ENCODE results near the gene SMARCA2.

SMARCA2 gene

GRCh38 chr9:2234371-2234893 lies 219.3 kb downstream of the SMARCA2 start:
- Histone ChIP-seq H3K4me3 (ENCODE audit: low read depth, low read length) (no peak overlapping the region), H3K4me1 (ENCODE audit: control insufficient read depth, insufficient read depth, low read length) (no peaks in the 10 kb centered on the region), H3K27me3 (ENCODE audit: control insufficient read depth, insufficient read depth, low read length) (no peaks in the 10 kb centered on the region), H3K9ac (ENCODE audit: low read depth, low read length) (no peak overlapping the region), H3K27ac (ENCODE audit: low read depth, low read length) (no peak overlapping the region), H3K36me3 (ENCODE audit: control insufficient read depth, insufficient read depth, low read length) (no peaks in the 10 kb centered on the region), H3K9me3 (ENCODE audit: control insufficient read depth, insufficient read depth, low read length) (0 out of 2 replicates have a peak, but pooled peaks cover 3% of the 10 kb centered on the region)

DNA sequence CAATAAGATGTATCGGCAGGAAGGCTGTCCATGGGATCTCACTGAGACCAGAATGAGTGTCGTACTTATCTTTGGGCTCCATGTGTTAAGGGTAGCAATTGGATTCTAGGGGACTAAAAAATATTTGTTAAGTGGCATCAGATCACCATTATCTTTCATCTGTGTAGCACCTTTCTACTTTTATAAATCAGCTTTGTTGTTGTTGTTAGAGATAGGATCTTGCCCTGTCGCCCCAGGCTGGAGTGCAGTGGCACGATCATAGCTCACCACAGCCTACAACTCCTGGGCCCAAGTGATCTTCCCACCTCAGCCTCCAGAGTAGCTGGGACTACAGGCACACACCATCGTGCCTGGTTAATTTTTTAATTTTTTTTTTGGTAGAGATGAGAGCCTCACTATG lies 220.5 kb downstream of the SMARCA2 start:
- no peak overlapping the region for H3K27ac ChIP-seq (ENCODE audit: low read depth, low read length)
- H3K9me3 ChIP-seq (ENCODE audit: control insufficient read depth, insufficient read depth, low read length) = no peaks in the 10 kb centered on the region
- no peaks in the 10 kb centered on the region for H3K4me1 ChIP-seq (ENCODE audit: control insufficient read depth, insufficient read depth, low read length)
- H3K36me3 ChIP-seq (ENCODE audit: control insufficient read depth, insufficient read depth, low read length) = no peaks in the 10 kb centered on the region
- H3K27me3 ChIP-seq (ENCODE audit: control insufficient read depth, insufficient read depth, low read length) = no peaks in the 10 kb centered on the region
- H3K9ac ChIP-seq (ENCODE audit: low read depth, low read length) = no peak overlapping the region
- no peak overlapping the region for H3K4me3 ChIP-seq (ENCODE audit: low read depth, low read length)

DNA sequence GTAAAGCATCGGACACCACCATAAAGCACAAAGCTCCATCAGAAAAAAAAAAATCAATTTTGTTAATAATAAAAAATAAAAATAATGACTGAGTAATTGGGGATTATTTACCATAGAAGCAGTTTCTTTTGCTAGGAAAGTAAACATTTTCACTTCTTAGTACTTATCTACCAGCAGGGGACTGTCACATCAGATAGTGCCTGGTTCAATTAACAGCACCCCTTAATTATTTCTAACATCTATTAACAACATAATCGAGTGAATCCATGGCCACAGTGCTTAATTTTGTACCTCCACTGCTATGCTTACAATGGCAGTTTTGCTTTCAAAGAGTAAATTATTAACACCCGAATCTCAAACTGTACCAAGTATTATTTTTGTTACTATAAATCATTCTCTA lies 221.7 kb downstream of the SMARCA2 start:
- H3K27me3 ChIP-seq (ENCODE audit: control insufficient read depth, insufficient read depth, low read length) = no peaks in the 10 kb centered on the region
- H3K4me1 ChIP-seq (ENCODE audit: control insufficient read depth, insufficient read depth, low read length) = peaks cover 10% of the 10 kb centered on the region
- H3K36me3 ChIP-seq (ENCODE audit: control insufficient read depth, insufficient read depth, low read length) = no peaks in the 10 kb centered on the region
- H3K9ac ChIP-seq (ENCODE audit: low read depth, low read length) = no peak overlapping the region
- no peak overlapping the region for H3K4me3 ChIP-seq (ENCODE audit: low read depth, low read length)
- no peaks in the 10 kb centered on the region for H3K9me3 ChIP-seq (ENCODE audit: control insufficient read depth, insufficient read depth, low read length)
- H3K27ac ChIP-seq (ENCODE audit: low read depth, low read length) = no peak overlapping the region

DNA sequence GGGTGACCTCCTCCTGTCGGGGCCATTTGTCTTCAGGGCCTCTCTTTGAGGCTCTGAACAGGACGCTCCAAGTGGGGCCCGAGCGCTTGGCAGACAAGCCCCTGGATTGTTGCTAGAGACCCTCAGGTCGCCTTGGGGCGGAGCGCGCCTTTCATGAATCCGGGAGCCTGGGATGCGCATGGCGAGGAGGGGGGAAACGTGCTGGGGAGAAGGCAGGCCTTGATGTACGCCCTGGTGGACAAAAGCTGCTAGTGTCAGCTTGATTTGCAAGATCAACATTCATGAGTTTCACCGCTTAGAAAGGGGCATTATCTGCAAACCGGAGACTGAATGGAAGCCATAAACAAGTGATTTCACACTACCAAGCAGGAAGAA lies 226.3 kb downstream of the SMARCA2 start:
- Histone ChIP-seq H3K9me3 (ENCODE audit: control insufficient read depth, insufficient read depth, low read length) (peaks cover 4% of the 10 kb centered on the region; the same call in 1 of the 2 replicates), H3K9ac (ENCODE audit: low read depth, low read length) (peak overlapping the region; percentile 62), H3K36me3 (ENCODE audit: control insufficient read depth, insufficient read depth, low read length) (no peaks in the 10 kb centered on the region), H3K4me3 (ENCODE audit: low read depth, low read length) (peak overlapping the region; percentile 58), H3K27me3 (ENCODE audit: control insufficient read depth, insufficient read depth, low read length) (no peaks in the 10 kb centered on the region), H3K27ac (ENCODE audit: low read depth, low read length) (peak overlapping the region; percentile 90), H3K4me1 (ENCODE audit: control insufficient read depth, insufficient read depth, low read length) (peaks cover 33% of the 10 kb centered on the region)

GRCh38 chr9:2241836-2242741 lies 226.9 kb downstream of the SMARCA2 start:
- Histone ChIP-seq H3K4me3 (ENCODE audit: low read depth, low read length) (peak overlapping the region; percentile 64), H3K36me3 (ENCODE audit: control insufficient read depth, insufficient read depth, low read length) (no peaks in the 10 kb centered on the region), H3K4me1 (ENCODE audit: control insufficient read depth, insufficient read depth, low read length) (peaks cover 33% of the 10 kb centered on the region), H3K9me3 (ENCODE audit: control insufficient read depth, insufficient read depth, low read length) (peaks cover 4% of the 10 kb centered on the region; the same call in 1 of the 2 replicates), H3K27me3 (ENCODE audit: control insufficient read depth, insufficient read depth, low read length) (no peaks in the 10 kb centered on the region), H3K27ac (ENCODE audit: low read depth, low read length) (peak overlapping the region; percentile 90), H3K9ac (ENCODE audit: low read depth, low read length) (peak overlapping the region; percentile 79)

- Histone ChIP-seq H3K4me3 (ENCODE audit: low read depth, low read length) (peak overlapping the region; percentile 64), H3K4me1 (ENCODE audit: control insufficient read depth, insufficient read depth, low read length) (peaks cover 33% of the 10 kb centered on the region), H3K9ac (ENCODE audit: low read depth, low read length) (no peak overlapping the region), H3K36me3 (ENCODE audit: control insufficient read depth, insufficient read depth, low read length) (no peaks in the 10 kb centered on the region), H3K9me3 (ENCODE audit: control insufficient read depth, insufficient read depth, low read length) (peaks cover 4% of the 10 kb centered on the region; the same call in 1 of the 2 replicates), H3K27me3 (ENCODE audit: control insufficient read depth, insufficient read depth, low read length) (no peaks in the 10 kb centered on the region), H3K27ac (ENCODE audit: low read depth, low read length) (no peak overlapping the region)
These were observed 227.7 kb downstream of the SMARCA2 start for GRCh38 chr9:2242831-2243330.

Data from HUES48 (cell line).